SK-N-SH (cell line): ENCODE measurements around the gene CPXM1. TPM values are rescaled to one million over a fixed set of nuclear protein-coding genes. Genes with fewer than 3 reads are reported as not detected.
A peak's percentile ranks its signal among the peaks of the same experiment; 100 is the strongest.

Experiments
- CTCF ChIA-PET: fragments of 300-600, 350-600 bp; formaldehyde crosslinking; extraction: SDS; loops from one replicate; lab custom pipeline; 2021; lab: Yijun Ruan, JAX
- POLR2A ChIA-PET: fragments of 350-600 bp; sonication (Branson Sonifier 250); formaldehyde crosslinking; extraction: SDS; loops from one replicate; lab custom pipeline; 2020; ENCODE audit warnings: antibody characterized with exemption, inconsistent platforms; lab: Yijun Ruan, JAX
- DNase-seq: peaks from one replicate; pipeline ENCODE4 v3.0.0; 2012
- H2AFZ ChIP-seq: fragments of 200-600 bp; sonication (generic); 2 replicates; pipeline ENCODE4 v1.8.1; 2016; ENCODE audit warnings: antibody characterized with exemption, mild to moderate bottlenecking, low read depth
- H3F3A ChIP-seq: fragments of 200-600 bp; sonication (generic); replicated peaks from 2 replicates; pipeline ENCODE3; 2016; ENCODE audit warnings: antibody characterized with exemption, mild to moderate bottlenecking; ENCODE audit not compliant: insufficient read depth
- H3K27ac ChIP-seq, 2 experiments: fragments of 200-500 bp in 1 of 2; fragments of 200-600 bp in 1 of 2; sonication (Bioruptor generic) in 1 of 2; sonication (generic), shearing (Covaris generic) in 1 of 2; 2 replicates each; pipeline versions ENCODE4 v1.5.1 to v1.6.1; 2014 to 2016; ENCODE audit warnings: low read depth in 2 of 2, inconsistent platforms in 1 of 2, low read length in 1 of 2, mild to moderate bottlenecking in 1 of 2, mixed read lengths in 1 of 2
- H3K27me3 ChIP-seq: fragments of 200-600 bp; sonication (generic), shearing (Covaris generic); 2 replicates; pipeline ENCODE4 v1.6.1; 2016; ENCODE audit warnings: mixed run types; ENCODE audit not compliant: insufficient read depth
- H3K36me3 ChIP-seq, 2 experiments: fragments of 200-500 bp in 1 of 2; fragments of 200-600 bp in 1 of 2; sonication (Bioruptor generic) in 1 of 2; sonication (generic) in 1 of 2; replicated peaks in 1 of 2; 2 replicates each; pipeline versions ENCODE3 to v1.5.1; 2014 to 2016; ENCODE audit warnings: low read length in 1 of 2, mild to moderate bottlenecking in 1 of 2; ENCODE audit not compliant: insufficient read depth in 2 of 2, control insufficient read depth in 1 of 2
- H3K4me1 ChIP-seq, 2 experiments: fragments of 200-500 bp in 1 of 2; fragments of 200-600 bp in 1 of 2; sonication (Bioruptor generic) in 1 of 2; sonication (generic), shearing (Covaris generic) in 1 of 2; 2 replicates each; pipeline versions ENCODE4 v1.5.1 to v1.6.1; 2014 to 2016; ENCODE audit warnings: low read depth in 1 of 2, low read length in 1 of 2, mixed run types in 1 of 2; ENCODE audit not compliant: insufficient read depth in 2 of 2, control insufficient read depth in 1 of 2
- H3K4me2 ChIP-seq: fragments of 200-600 bp; sonication (generic), shearing (Covaris generic); 2 replicates; pipeline ENCODE4 v1.6.1; 2017; ENCODE audit warnings: mixed run types
- H3K4me3 ChIP-seq, 2 experiments: fragments of 200-500 bp in 1 of 2; fragments of 200-600 bp in 1 of 2; sonication (Bioruptor generic) in 1 of 2; sonication (generic), shearing (Covaris generic) in 1 of 2; 2 replicates each; pipeline versions ENCODE4 v1.5.1 to v1.8.1; 2014 to 2016; ENCODE audit warnings: low read depth in 2 of 2, inconsistent platforms in 1 of 2, low read length in 1 of 2, mild to moderate bottlenecking in 1 of 2, mixed read lengths in 1 of 2, moderate library complexity in 1 of 2
- H3K79me2 ChIP-seq: fragments of 200-600 bp; sonication (generic); 2 replicates; pipeline ENCODE4 v1.8.1; 2017; ENCODE audit warnings: mild to moderate bottlenecking; ENCODE audit not compliant: insufficient read depth
- H3K9ac ChIP-seq: fragments of 200-600 bp; sonication (generic); 2 replicates; pipeline ENCODE4 v1.6.1; 2017; ENCODE audit warnings: mixed run types
- H3K9me2 ChIP-seq: fragments of 200-600 bp; sonication (generic); 2 replicates; pipeline ENCODE4 v1.6.1; 2017; ENCODE audit warnings: mixed run types
- H3K9me3 ChIP-seq: fragments of 200-600 bp; sonication (generic); 2 replicates; pipeline ENCODE4 v1.6.1; 2017; ENCODE audit warnings: mixed run types, mild to moderate bottlenecking, moderate library complexity
- H4K20me1 ChIP-seq: fragments of 200-600 bp; sonication (generic); 2 replicates; pipeline ENCODE4 v1.6.1; 2017; ENCODE audit warnings: mild to moderate bottlenecking, mixed run types; ENCODE audit not compliant: insufficient read depth
- FOXM1 ChIP-seq: IDR thresholded peaks from 2 replicates; pipeline ENCODE4 v1.4.0; 2012; ENCODE audit warnings: low read depth, mild to moderate bottlenecking
- GABPA ChIP-seq: IDR thresholded peaks from 2 replicates; pipeline ENCODE4 v1.4.0; 2012; ENCODE audit warnings: low read depth, mild to moderate bottlenecking
- MAX ChIP-seq: IDR thresholded peaks from 2 replicates; pipeline ENCODE4 v1.4.0; 2012; ENCODE audit warnings: low read depth
- RAD21 ChIP-seq: IDR thresholded peaks from 2 replicates; pipeline ENCODE4 v1.6.1; 2012; ENCODE audit warnings: mild to moderate bottlenecking, low read length
- RXRA ChIP-seq: IDR thresholded peaks from 2 replicates; pipeline ENCODE4 v1.4.0; 2012; ENCODE audit warnings: low read depth, mild to moderate bottlenecking, borderline replicate concordance
- SMC3 ChIP-seq: IDR thresholded peaks from 2 replicates; pipeline ENCODE4 v1.6.1; 2012; ENCODE audit warnings: low read depth, low read length, improper control_type of control experiment
- TAF1 ChIP-seq: IDR thresholded peaks from 2 replicates; pipeline ENCODE4 v1.6.1; 2012; ENCODE audit warnings: low read depth, mild to moderate bottlenecking, low read length, moderate library complexity, borderline replicate concordance
- WGBS: methylation state at CpG from one replicate; pipeline ENCODE4 v1.1.6; 2017; ENCODE audit warnings: low lambda C conversion rate; 5-methylcytosine and 5-hydroxymethylcytosine counted together
- polyA plus RNA-seq, 3 experiments: library from polyadenylated mRNA; depleted of rRNA; stranded (reverse); fragments of >200 nt; gene quantifications; 2 replicates each; pipeline ENCODE4 v1.2.3, GENCODE V29; 2012
- TF ChIP-seq, protein P1 (sequence below): IDR thresholded peaks from 2 replicates; pipeline ENCODE4 v1.6.1; 2012; ENCODE audit warnings: mild to moderate bottlenecking, low read depth, low read length, moderate library complexity
- TF ChIP-seq, protein P2 (sequence below): IDR thresholded peaks from 2 replicates; pipeline ENCODE4 v1.4.0; 2012; ENCODE audit warnings: low read depth, borderline replicate concordance
- TF ChIP-seq, protein P3 (sequence below): fragments of 200-600 bp; sonication (generic); IDR thresholded peaks from 2 replicates; pipeline ENCODE4 v1.6.1; 2017; ENCODE audit warnings: antibody characterized with exemption, mild to moderate bottlenecking, moderate library complexity

The CPXM1 gene
- polyA plus RNA-seq, 1 of the 3 experiments (the other 2 are of a cell fraction): 99.9 TPM

DNA sequence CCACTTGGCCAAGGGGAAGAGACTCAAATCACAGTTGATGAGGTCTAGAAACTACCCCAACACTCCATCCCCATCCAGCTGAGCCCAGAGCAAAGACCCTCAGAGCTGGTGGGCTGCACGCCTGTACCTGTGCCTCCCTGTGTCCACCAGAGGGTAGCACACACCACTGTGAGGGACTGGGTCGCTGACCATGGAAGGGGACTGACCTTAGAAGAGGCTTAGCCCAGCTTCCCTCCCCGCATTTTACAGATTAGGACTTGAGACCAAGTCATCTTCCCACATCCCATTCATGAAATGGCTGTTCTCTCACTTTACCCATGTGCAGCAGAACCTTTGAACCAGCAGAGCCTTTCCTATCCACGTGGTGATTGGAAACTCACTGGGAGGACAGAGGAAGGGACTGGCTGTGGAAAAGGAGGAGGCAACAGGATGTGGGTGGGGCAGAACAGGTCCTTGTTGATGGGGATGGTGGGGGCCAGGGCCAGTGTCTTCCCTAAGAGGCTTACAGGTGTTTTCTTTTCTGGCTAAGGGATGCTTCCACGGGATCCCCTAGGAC lies 44.3 kb downstream of the CPXM1 start:
- no peaks in the 10 kb centered on the region for H3K27me3 ChIP-seq
- CTCF ChIA-PET: interaction anchor here (0.8 to 2.4 kb wide), 17 partner anchors 11 to 245 kb away, joined by 3 to 16 read pairs (median 5); partner anchors contain the start of gene NOP56

GRCh38 chr20:2755451-2756055 lies 44.9 kb downstream of the CPXM1 start:
- ChIA-PET CTCF (interaction anchor here (0.9 to 2.4 kb wide), 17 partner anchors 12 to 246 kb away, joined by 3 to 16 read pairs (median 5); partner anchors contain the start of gene NOP56), POLR2A (no interaction called here)
- Histone ChIP-seq H3K9me3 (no peaks in the 10 kb centered on the region), H3K4me1 (no peaks in the 10 kb centered on the region), H3K9ac (no peak overlapping the region), H3K9me2 (no peaks in the 10 kb centered on the region), H3K79me2 (no peaks in the 10 kb centered on the region), H3K4me2 (no peak overlapping the region), H3K36me3 (no peaks in the 10 kb centered on the region), H3K4me3 (0 out of 4 replicates have a peak overlapping the region, but pooled peaks of 1 of the 2 experiments have one; percentile 11), H3K27me3 (no peaks in the 10 kb centered on the region), H3F3A (no peaks in the 10 kb centered on the region), H4K20me1 (no peaks in the 10 kb centered on the region), H2AFZ (no peak overlapping the region), H3K27ac (no peak overlapping the region)
- DNase-seq: no peak
- WGBS: 82% methylated on average over 17 of the region's 18 CpGs
- TF ChIP-seq SMC3 (no peak), TAF1 (no peak), MAX (no peak), RXRA (no peak), FOXM1 (no peak), GABPA (no peak)
- TF ChIP-seq, protein P1, sequence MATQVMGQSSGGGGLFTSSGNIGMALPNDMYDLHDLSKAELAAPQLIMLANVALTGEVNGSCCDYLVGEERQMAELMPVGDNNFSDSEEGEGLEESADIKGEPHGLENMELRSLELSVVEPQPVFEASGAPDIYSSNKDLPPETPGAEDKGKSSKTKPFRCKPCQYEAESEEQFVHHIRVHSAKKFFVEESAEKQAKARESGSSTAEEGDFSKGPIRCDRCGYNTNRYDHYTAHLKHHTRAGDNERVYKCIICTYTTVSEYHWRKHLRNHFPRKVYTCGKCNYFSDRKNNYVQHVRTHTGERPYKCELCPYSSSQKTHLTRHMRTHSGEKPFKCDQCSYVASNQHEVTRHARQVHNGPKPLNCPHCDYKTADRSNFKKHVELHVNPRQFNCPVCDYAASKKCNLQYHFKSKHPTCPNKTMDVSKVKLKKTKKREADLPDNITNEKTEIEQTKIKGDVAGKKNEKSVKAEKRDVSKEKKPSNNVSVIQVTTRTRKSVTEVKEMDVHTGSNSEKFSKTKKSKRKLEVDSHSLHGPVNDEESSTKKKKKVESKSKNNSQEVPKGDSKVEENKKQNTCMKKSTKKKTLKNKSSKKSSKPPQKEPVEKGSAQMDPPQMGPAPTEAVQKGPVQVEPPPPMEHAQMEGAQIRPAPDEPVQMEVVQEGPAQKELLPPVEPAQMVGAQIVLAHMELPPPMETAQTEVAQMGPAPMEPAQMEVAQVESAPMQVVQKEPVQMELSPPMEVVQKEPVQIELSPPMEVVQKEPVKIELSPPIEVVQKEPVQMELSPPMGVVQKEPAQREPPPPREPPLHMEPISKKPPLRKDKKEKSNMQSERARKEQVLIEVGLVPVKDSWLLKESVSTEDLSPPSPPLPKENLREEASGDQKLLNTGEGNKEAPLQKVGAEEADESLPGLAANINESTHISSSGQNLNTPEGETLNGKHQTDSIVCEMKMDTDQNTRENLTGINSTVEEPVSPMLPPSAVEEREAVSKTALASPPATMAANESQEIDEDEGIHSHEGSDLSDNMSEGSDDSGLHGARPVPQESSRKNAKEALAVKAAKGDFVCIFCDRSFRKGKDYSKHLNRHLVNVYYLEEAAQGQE: no peak
- TF ChIP-seq, protein P2, sequence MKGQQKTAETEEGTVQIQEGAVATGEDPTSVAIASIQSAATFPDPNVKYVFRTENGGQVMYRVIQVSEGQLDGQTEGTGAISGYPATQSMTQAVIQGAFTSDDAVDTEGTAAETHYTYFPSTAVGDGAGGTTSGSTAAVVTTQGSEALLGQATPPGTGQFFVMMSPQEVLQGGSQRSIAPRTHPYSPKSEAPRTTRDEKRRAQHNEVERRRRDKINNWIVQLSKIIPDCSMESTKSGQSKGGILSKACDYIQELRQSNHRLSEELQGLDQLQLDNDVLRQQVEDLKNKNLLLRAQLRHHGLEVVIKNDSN: no peak

More for the DNA sequence above, 44.3 kb downstream of the CPXM1 start:
- Histone ChIP-seq H4K20me1 (no peaks in the 10 kb centered on the region), H3K9ac (no peak overlapping the region), H3K27ac (no peak overlapping the region), H3K9me2 (no peaks in the 10 kb centered on the region)
- POLR2A ChIA-PET: no interaction called here
- TF ChIP-seq RAD21 (peak; percentile 79), SMC3 (peak; percentile 86)
- TF ChIP-seq, protein P3, sequence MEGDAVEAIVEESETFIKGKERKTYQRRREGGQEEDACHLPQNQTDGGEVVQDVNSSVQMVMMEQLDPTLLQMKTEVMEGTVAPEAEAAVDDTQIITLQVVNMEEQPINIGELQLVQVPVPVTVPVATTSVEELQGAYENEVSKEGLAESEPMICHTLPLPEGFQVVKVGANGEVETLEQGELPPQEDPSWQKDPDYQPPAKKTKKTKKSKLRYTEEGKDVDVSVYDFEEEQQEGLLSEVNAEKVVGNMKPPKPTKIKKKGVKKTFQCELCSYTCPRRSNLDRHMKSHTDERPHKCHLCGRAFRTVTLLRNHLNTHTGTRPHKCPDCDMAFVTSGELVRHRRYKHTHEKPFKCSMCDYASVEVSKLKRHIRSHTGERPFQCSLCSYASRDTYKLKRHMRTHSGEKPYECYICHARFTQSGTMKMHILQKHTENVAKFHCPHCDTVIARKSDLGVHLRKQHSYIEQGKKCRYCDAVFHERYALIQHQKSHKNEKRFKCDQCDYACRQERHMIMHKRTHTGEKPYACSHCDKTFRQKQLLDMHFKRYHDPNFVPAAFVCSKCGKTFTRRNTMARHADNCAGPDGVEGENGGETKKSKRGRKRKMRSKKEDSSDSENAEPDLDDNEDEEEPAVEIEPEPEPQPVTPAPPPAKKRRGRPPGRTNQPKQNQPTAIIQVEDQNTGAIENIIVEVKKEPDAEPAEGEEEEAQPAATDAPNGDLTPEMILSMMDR: peak; percentile 75
- TF ChIP-seq, protein P1: no peak
- TF ChIP-seq, all 33 proteins: peak for 3
- H3K4me3 ChIP-seq: 0 out of 4 replicates have a peak overlapping the region, but pooled peaks of 1 of the 2 experiments have one; percentile 11
- H2AFZ ChIP-seq: no peak overlapping the region
- WGBS: 73% methylated on average over 5 of the region's 5 CpGs
- peak; percentile 85 for DNase-seq
- H3K36me3 ChIP-seq: no peaks in the 10 kb centered on the region
- no peaks in the 10 kb centered on the region for H3K4me1 ChIP-seq
- no peaks in the 10 kb centered on the region for H3F3A ChIP-seq
- no peaks in the 10 kb centered on the region for H3K9me3 ChIP-seq
- H3K4me2 ChIP-seq: no peak overlapping the region
- no peaks in the 10 kb centered on the region for H3K79me2 ChIP-seq
